ENCODE results near the gene C4orf50.
"Not testable (repeated sequence)": the region's sequence is repeated elsewhere in the genome, so short reads cannot be mapped to it uniquely, and the experiment has no call there.

Gene C4orf50

GRCh38 chr4:5993876-5994811, 24.1 kb downstream of the C4orf50 start:
- DNase-seq (ENCODE audit: low spot score), result no peak
- CTCF ChIA-PET, result no interaction called here
- H3K27ac ChIP-seq, result no peak overlapping the region
- POLR2A ChIA-PET (ENCODE audit: low non-redundant PET), result no interaction called here
- TF ChIP-seq, protein P1, sequence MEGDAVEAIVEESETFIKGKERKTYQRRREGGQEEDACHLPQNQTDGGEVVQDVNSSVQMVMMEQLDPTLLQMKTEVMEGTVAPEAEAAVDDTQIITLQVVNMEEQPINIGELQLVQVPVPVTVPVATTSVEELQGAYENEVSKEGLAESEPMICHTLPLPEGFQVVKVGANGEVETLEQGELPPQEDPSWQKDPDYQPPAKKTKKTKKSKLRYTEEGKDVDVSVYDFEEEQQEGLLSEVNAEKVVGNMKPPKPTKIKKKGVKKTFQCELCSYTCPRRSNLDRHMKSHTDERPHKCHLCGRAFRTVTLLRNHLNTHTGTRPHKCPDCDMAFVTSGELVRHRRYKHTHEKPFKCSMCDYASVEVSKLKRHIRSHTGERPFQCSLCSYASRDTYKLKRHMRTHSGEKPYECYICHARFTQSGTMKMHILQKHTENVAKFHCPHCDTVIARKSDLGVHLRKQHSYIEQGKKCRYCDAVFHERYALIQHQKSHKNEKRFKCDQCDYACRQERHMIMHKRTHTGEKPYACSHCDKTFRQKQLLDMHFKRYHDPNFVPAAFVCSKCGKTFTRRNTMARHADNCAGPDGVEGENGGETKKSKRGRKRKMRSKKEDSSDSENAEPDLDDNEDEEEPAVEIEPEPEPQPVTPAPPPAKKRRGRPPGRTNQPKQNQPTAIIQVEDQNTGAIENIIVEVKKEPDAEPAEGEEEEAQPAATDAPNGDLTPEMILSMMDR (conservative IDR thresholded peaks at IDR 0.05; ENCODE audit: low read depth), result no peak

GRCh38 chr4:5993346-5993745, 24.9 kb downstream of the C4orf50 start:
- POLR2A ChIA-PET (ENCODE audit: low non-redundant PET); CTCF ChIA-PET; H3K27ac ChIP-seq: not testable (repeated sequence)

DNA sequence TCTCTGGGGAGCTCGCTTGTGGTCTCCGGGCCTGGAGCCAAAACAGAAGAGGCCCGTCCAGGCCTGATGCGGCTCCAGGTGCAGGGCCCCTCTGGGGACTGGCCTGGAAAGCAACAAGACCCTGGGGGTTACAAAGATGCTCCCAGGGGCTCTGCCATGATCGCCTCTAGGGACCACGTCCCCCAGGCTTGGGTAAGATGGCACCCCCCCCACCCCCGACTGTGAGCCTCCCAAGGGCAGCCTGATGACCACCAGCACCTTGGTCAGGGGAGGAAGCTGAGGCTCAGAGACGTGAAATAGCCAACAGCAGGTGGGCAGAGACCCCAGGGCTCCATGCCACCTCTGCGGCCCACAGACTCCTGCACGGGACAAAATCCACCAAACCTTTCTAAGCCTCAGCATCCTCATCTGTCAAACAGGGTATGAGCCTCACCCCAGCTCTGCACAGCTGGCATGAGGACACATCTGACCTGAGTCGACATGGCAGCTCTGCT, 25.4 kb downstream of the C4orf50 start:
- CTCF ChIA-PET, result no interaction called here
- no peak for DNase-seq (ENCODE audit: low spot score)
- POLR2A ChIA-PET (ENCODE audit: low non-redundant PET), result no interaction called here
- no peak overlapping the region for H3K27ac ChIP-seq
- TF ChIP-seq, protein P1 (conservative IDR thresholded peaks at IDR 0.05; ENCODE audit: low read depth), result no peak

More at GRCh38 chr4:5993346-5993745, 24.9 kb downstream of the C4orf50 start:
- not testable (repeated sequence) for DNase-seq (ENCODE audit: low spot score)

GRCh38 chr4:5992171-5992827, 25.9 kb downstream of the C4orf50 start:
- no peak for DNase-seq (ENCODE audit: low spot score)
- CTCF ChIA-PET, result no interaction called here

GRCh38 chr4:5991405-5991804, 26.8 kb downstream of the C4orf50 start:
- DNase-seq (ENCODE audit: low spot score), result no peak
- no peak overlapping the region for H3K27ac ChIP-seq
- TF ChIP-seq, protein P1 (conservative IDR thresholded peaks at IDR 0.05; ENCODE audit: low read depth), result no peak
- ChIA-PET POLR2A (ENCODE audit: low non-redundant PET) (no interaction called here), CTCF (interaction anchor here (0.7 kb wide), 1 partner anchor 104 kb away, joined by 3 read pairs; no protein-coding TSS in a partner anchor)

More at GRCh38 chr4:5992171-5992827, 25.9 kb downstream of the C4orf50 start:
- H3K27ac ChIP-seq, result no peak overlapping the region
- TF ChIP-seq, protein P1 (conservative IDR thresholded peaks at IDR 0.05; ENCODE audit: low read depth), result no peak
- POLR2A ChIA-PET (ENCODE audit: low non-redundant PET), result no interaction called here

- no peak for DNase-seq (ENCODE audit: low spot score)
- H3K27ac ChIP-seq, result no peak overlapping the region
- TF ChIP-seq, protein P1 (conservative IDR thresholded peaks at IDR 0.05; ENCODE audit: low read depth), result no peak
- ChIA-PET POLR2A (ENCODE audit: low non-redundant PET) (no interaction called here), CTCF (no interaction called here)
Measured at GRCh38 chr4:5990446-5991160, 27.6 kb downstream of the C4orf50 start.
